Hepatocyte (in vitro differentiated cells): ENCODE results near the gene GOLGA3.

Experiments
- EZH2 ChIP-seq: fragments of 200-600 bp; sonication (generic); IDR thresholded peaks from 2 replicates; pipeline ENCODE4 v1.6.1; 2016; ENCODE audit warnings: antibody characterized with exemption, mild to moderate bottlenecking, borderline replicate concordance
- EZH2phosphoT487 ChIP-seq: fragments of 200-600 bp; sonication (generic); IDR thresholded peaks from one replicate; pipeline ENCODE4 v1.6.1; 2018; ENCODE audit warnings: antibody characterized with exemption, mild to moderate bottlenecking, low read depth, moderate library complexity; ENCODE audit not compliant: unreplicated experiment, severe bottlenecking
- TF ChIP-seq, protein P1 (sequence below): fragments of 200-600 bp; sonication (generic); IDR thresholded peaks from 2 replicates; pipeline ENCODE4 v1.5.1; 2016; ENCODE audit warnings: antibody characterized with exemption, mild to moderate bottlenecking; ENCODE audit not compliant: poor library complexity

DNA sequence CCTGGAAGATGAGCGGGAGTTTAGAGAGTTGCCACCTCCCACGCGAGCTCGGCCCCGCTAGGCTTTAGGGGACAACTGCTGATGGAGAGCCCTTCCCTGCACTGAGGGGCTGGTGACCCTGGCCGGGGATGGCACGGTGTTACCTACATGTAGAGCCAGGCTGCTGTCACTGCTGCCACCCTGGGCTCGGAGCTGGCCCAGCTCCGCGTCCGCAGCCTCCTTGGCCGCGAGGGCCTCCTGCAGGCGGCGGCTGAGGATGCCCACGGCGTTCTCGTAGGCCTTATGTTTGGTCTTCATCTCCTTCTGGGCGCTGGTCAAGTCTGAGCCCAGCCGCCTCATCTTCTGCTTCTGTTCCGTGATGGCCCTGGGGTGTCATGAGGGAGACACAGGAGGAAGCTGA is 42.5 kb downstream of the GOLGA3 start:
- TF ChIP-seq, protein P1, sequence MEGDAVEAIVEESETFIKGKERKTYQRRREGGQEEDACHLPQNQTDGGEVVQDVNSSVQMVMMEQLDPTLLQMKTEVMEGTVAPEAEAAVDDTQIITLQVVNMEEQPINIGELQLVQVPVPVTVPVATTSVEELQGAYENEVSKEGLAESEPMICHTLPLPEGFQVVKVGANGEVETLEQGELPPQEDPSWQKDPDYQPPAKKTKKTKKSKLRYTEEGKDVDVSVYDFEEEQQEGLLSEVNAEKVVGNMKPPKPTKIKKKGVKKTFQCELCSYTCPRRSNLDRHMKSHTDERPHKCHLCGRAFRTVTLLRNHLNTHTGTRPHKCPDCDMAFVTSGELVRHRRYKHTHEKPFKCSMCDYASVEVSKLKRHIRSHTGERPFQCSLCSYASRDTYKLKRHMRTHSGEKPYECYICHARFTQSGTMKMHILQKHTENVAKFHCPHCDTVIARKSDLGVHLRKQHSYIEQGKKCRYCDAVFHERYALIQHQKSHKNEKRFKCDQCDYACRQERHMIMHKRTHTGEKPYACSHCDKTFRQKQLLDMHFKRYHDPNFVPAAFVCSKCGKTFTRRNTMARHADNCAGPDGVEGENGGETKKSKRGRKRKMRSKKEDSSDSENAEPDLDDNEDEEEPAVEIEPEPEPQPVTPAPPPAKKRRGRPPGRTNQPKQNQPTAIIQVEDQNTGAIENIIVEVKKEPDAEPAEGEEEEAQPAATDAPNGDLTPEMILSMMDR: no peak
- TF ChIP-seq EZH2phosphoT487 (no peak), EZH2 (no peak)
